Activated T-cell treated with anti-CD3 and anti-CD28 coated beads, Interleukin-2, amount 50 U/mL, for 48 hours (primary cell): ENCODE measurements around the gene ZNF12.
A peak's percentile ranks its signal among the peaks of the same experiment; 100 is the strongest.

ENCODE experiments used
- DNase-seq, 2 experiments: peaks; one replicate each; pipeline ENCODE4 v3.0.0-alpha.2; 2020

The ZNF12 gene

DNA sequence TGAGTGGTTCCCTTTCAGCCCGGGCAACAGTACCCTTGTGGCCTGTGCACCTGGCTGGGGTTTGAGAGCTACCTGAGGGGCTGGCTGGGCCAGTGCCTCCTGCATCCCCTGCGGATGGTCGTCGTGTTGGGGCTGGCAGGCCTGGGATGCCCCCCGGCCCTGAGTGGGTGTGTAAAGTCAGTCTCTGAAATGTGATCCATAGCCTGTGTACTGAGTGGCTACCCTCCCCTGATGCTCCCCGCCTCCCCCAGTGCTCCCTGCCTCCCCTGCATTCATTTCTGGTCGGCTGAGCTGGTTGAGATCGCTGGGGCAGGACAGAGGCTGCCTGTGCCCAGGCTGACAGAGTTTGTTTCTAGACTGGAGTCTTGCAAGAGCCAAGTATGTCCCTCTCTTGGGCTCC is 60.3 kb downstream of the ZNF12 start:
- no peak for DNase-seq

DNA sequence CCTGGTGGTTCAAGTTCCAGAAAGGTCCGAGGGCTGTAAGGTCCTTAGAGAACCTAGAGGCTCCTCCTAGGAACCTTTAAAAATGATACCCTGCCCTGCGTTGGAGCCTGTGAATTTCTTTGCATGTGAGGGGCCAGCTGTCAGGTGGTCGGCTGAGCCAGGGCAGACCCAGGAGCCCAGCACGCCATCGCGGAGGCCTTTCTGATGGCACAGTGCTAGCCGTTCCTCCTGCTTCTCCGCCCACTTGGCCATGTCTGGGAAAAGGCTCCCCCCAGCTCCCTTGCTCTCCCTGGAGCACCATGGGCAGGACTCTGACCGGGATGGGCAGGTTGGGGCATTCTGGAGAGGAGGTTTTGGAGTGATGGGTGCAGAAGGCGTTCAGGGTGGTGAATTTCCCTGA is 62.0 kb downstream of the ZNF12 start:
- no peak for DNase-seq

DNA sequence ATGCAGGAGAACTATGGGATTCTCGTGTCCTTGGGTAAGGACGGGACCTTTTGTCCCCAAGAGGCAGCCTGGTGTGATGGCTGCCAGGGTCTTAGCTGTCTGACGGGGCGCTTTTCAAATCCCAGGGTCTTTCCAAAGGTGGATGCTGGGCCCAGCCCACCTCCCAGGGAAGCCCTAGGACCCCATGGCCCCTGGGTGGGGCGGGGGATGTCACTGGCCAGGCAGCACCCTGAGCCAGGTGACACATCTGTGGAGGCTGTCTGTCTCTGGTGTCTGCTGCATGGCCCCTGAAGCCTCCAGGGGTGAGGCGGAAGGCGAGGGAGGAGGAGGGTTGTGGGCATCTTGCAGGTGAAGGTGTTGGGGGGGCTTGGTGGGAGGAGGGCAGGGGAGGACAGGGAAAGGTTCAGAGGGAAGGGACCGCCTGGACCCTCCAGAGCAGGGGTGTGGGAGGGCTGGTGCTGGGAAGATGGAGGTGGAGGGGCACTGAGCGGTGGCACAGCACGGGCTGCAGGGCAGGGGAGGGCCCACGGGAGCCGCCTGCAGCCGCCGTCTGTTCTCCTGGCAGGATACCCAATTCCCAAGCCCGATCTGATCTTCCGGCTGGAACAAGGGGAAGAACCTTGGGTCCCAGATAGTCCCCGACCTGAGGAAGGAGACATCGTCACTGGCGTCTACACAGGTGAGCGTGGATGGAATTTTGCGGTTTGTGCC is 62.7 kb downstream of the ZNF12 start:
- DNase-seq: no peak

DNA sequence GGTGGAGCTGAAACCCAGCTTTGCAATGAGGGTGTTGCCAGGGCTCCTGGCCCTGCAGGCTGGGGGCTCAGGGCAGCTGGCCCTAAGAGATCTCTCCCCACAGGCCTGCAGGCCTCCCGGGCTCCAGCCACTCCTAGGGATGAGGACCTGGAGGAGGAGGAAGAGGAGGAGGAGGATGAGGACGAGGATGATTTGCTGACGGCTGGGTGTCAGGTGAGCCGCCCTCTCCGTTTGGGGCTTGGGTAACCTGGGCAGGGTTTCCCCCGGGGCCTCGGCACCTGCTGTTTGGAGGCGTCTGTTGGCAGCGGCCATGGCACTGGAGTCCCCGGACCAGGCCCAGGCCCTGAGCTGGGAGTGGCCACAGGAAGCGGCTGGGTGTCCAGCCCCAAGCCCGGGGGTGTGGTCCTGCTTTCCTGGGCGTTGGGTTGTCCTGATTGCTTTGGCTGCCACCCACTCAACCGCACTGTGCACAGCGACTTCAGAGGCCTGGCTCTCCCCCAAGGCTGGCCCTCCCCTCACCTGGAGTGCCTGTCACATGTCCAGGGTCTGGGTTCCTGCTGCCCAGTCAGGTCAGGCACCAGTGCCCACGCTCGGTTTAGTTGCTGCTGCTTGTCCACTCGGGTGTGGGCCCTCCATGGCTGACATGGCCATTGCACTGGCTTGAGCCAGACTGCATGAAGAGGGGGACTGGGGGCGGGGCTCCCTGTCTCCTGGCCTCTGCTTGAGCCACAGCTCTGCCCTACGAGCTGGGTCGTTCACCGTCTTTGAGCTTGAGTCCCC is 63.7 kb downstream of the ZNF12 start:
- DNase-seq: no peak

DNA sequence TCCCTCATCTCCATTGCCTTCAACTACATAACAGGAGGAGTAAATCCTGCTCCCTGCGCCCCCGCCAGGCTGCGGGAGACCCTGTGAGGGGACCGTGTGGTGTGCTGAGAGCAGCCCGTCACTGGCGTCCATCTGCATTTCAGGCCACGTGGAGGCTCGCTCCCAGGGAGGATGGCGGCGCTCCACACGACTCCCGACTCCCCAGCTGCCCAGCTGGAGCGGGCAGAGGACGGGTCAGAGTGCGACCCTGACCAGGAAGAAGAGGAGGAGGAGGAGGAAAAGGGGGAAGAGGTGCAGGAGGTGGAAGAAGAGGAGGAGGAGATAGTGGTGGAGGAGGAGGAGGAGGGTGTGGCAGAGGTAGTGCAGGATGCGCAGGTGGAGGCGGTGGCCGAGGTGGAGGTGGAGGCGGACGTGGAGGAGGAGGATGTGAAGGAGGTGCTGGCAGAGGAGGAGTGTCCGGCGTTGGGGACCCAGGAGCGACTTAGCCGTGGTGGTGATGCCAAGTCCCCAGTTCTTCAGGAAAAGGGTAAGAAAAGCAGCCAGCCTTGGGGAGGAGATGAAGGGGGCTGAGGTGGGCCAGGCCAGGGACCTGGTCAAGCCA is 64.4 kb downstream of the ZNF12 start:
- DNase-seq: no peak

DNA sequence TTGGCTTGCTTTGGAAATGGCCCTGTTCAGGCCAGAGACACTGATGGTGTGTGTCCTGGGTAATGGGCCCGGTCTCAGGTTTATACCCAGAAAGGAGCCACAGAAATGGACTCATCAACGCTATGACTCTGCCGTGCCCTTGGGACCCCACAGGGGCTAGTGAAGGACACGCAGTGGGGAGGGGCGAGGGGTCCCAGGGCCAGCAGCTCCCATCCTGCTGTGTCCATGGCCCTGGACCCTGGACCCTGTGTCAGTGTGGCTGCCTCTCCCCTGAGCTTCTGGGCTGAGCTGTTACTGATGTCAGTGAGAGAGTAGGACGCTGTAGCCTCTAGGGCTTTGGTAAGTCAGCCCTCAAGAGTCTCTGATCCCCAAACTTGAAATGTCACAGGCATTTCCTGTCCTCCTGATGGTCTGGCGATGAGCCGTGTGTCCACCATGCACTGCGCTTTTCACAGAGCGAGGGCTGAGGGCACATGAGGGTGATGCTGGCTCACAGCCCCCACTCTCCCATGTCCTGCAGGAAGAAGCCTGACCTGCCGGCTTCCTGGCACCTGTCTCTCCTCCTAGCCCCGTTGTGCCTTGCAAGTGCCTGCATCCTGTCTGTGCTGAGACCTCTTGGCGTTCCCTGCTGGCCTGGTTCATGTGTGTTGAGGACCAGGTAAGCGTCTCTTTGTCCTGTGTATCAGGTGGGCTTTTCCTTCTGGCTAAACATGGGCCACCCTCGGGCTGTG is 65.3 kb downstream of the ZNF12 start:
- no peak for DNase-seq

DNA sequence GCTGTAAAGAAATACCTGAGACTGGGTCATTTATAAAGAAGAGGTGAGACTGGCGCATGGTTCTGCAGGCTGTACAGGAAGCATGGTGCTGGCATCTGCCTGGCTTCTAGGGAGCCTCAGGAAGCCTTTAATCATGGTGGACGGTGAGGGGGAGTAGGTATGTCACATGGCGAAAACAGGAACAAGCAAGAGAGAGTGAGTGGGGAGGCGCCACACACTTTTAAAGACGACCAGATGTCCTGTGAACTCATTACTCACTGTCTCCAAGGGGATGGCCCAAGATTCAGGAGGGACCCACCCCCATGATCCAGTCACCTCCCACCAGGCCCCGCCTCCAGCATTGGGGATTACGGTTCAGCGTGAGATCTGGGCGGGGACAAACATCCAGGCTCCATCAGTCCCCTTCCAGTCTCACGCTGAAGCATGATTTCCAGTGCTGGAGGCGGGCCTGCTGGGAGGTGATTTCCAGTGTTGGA is 66.5 kb downstream of the ZNF12 start:
- DNase-seq: peak; percentile 50 to 59

DNA sequence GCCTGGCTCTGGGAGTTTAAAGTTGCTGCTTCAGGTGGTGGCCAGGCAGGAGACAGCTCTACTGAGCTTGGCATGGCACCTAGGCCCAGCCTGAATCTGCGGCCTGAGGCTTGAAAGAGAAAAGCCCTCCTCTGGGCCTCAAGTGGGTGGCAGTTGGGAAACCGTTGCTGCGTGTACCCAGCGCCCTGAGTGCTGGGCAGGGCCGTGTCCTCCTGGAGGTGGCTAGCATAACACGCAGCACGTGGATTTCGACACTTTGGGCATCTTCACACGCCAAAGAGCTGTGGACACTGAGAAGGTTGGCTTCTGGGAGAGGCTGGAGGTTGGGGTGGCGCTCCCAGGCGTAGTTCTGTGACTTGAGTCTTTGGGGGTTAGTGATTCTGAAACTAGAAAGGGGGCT is 67.1 kb downstream of the ZNF12 start:
- DNase-seq: no peak

DNA sequence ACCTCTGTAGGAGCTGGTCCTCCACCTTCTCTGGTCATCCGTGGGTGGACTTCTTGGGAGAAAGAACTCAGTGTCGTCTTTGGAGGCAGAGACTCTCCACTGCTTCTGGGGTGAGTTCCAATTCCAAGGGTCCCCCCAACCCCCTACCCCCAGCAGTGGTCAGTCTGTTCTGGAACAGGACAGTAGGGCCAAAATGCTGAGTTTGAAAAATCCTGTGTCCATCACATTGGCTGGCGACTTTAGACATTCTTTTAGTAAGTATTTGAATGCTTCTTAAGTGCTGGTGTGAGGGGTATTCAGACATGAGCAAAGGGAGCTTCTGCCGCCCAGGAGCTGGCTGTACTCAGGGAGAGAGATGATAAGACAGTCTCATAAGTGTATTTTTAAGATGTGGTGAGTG is 67.7 kb downstream of the ZNF12 start:
- no peak for DNase-seq
